ENCODE measurements around the gene NUP43.
"Not testable (repeated sequence)": the region's sequence is repeated elsewhere in the genome, so short reads cannot be mapped to it uniquely, and the experiment has no call there.

Gene NUP43

GRCh38 chr6:149683256-149683859 is 63.0 kb downstream of the NUP43 start:
- no peak for DNase-seq

GRCh38 chr6:149681845-149682244 is 64.5 kb downstream of the NUP43 start:
- not testable (repeated sequence) for DNase-seq

GRCh38 chr6:149681209-149681608 is 65.1 kb downstream of the NUP43 start:
- no peak for DNase-seq

GRCh38 chr6:149680503-149680902 is 65.8 kb downstream of the NUP43 start:
- DNase-seq = no peak
